Measurements from ENCODE around the gene KLHL25. TPM values are rescaled to one million over a fixed set of nuclear protein-coding genes. Genes with fewer than 3 reads are reported as not detected.

KLHL25 gene
- total and polyA plus RNA-seq, 2 experiments from 2014 or later: 3.7 to 10.0 TPM

- Histone ChIP-seq H3K27ac (no peak overlapping the region), H3K4me1 (ENCODE audit: insufficient read depth) (peaks cover 3% of the 10 kb centered on the region), H3K79me2 (no peaks in the 10 kb centered on the region), H3K4me3 (no peak overlapping the region), H3K36me3 (replicated peaks; ENCODE audit: insufficient read depth, low read depth) (no peaks in the 10 kb centered on the region), H3K9me3 (ENCODE audit: low read depth) (no peaks in the 10 kb centered on the region), H3K9me2 (replicated peaks; ENCODE audit: insufficient read depth) (no peaks in the 10 kb centered on the region), H2AFZ (no peak overlapping the region), H3K4me2 (no peak overlapping the region), H4K20me1 (ENCODE audit: insufficient read depth, poor library complexity, severe bottlenecking) (no peaks in the 10 kb centered on the region), H3K27me3 (no peaks in the 10 kb centered on the region)
- no peak for DNase-seq (ENCODE audit: low spot score)
- WGBS (ENCODE audit: low lambda C conversion rate, missing lambda C conversion rate): 93% methylated on average over 10 of the region's 10 CpGs
- TF ChIP-seq EZH2phosphoT487 (IDR thresholded peaks at IDR 0.05; ENCODE audit: low read depth, severe bottlenecking, unreplicated experiment): no peak
- no peak for TF ChIP-seq CTCF (IDR thresholded peaks at IDR 0.05; ENCODE audit: poor library complexity)
- TF ChIP-seq EZH2 (IDR thresholded peaks at IDR 0.05; ENCODE audit: borderline replicate concordance): no peak
Observed at GRCh38 chr15:85753791-85754452, 40.8 kb downstream of the KLHL25 start.

GRCh38 chr15:85753261-85753660 is 41.5 kb downstream of the KLHL25 start:
- no peak for TF ChIP-seq EZH2phosphoT487 (IDR thresholded peaks at IDR 0.05; ENCODE audit: low read depth, severe bottlenecking, unreplicated experiment)
- no peak for TF ChIP-seq CTCF (IDR thresholded peaks at IDR 0.05; ENCODE audit: poor library complexity)
- no peak for TF ChIP-seq EZH2 (IDR thresholded peaks at IDR 0.05; ENCODE audit: borderline replicate concordance)
- Histone ChIP-seq H3K27me3 (no peaks in the 10 kb centered on the region), H3K27ac (no peak overlapping the region), H3K79me2 (no peaks in the 10 kb centered on the region), H3K4me1 (ENCODE audit: insufficient read depth) (peaks cover 3% of the 10 kb centered on the region), H3K36me3 (replicated peaks; ENCODE audit: insufficient read depth, low read depth) (no peaks in the 10 kb centered on the region), H4K20me1 (ENCODE audit: insufficient read depth, poor library complexity, severe bottlenecking) (no peaks in the 10 kb centered on the region), H3K4me3 (no peak overlapping the region), H2AFZ (no peak overlapping the region), H3K4me2 (no peak overlapping the region), H3K9me3 (ENCODE audit: low read depth) (no peaks in the 10 kb centered on the region), H3K9me2 (replicated peaks; ENCODE audit: insufficient read depth) (no peaks in the 10 kb centered on the region)
- WGBS (ENCODE audit: low lambda C conversion rate, missing lambda C conversion rate): 96% methylated on average over 1 of the region's 1 CpG
- DNase-seq (ENCODE audit: low spot score): no peak

- TF ChIP-seq CTCF (IDR thresholded peaks at IDR 0.05; ENCODE audit: poor library complexity): no peak
- no peak for TF ChIP-seq EZH2phosphoT487 (IDR thresholded peaks at IDR 0.05; ENCODE audit: low read depth, severe bottlenecking, unreplicated experiment)
- no peak for TF ChIP-seq EZH2 (IDR thresholded peaks at IDR 0.05; ENCODE audit: borderline replicate concordance)
- H3K4me3 ChIP-seq: no peak overlapping the region
- no peaks in the 10 kb centered on the region for H3K9me3 ChIP-seq (ENCODE audit: low read depth)
Observed at GRCh38 chr15:85752491-85752961, 42.2 kb downstream of the KLHL25 start.

More at GRCh38 chr15:85752491-85752961, 42.2 kb downstream of the KLHL25 start:
- Histone ChIP-seq H4K20me1 (ENCODE audit: insufficient read depth, poor library complexity, severe bottlenecking) (no peaks in the 10 kb centered on the region), H3K9me2 (replicated peaks; ENCODE audit: insufficient read depth) (no peaks in the 10 kb centered on the region), H3K27me3 (no peaks in the 10 kb centered on the region), H3K4me2 (no peak overlapping the region), H3K27ac (no peak overlapping the region), H3K4me1 (ENCODE audit: insufficient read depth) (peaks cover 3% of the 10 kb centered on the region), H2AFZ (no peak overlapping the region), H3K79me2 (no peaks in the 10 kb centered on the region), H3K36me3 (replicated peaks; ENCODE audit: insufficient read depth, low read depth) (no peaks in the 10 kb centered on the region)
- 95% methylated on average over 8 of the region's 8 CpGs for WGBS (ENCODE audit: low lambda C conversion rate, missing lambda C conversion rate)
- no peak for DNase-seq (ENCODE audit: low spot score)

Data from hepatocyte (in vitro differentiated cells).